C4-2B (cell line): ENCODE measurements around the gene CDC14A.

Experiments used
- ZFX ChIP-seq: fragments of 450-650 bp; IDR thresholded peaks from 2 replicates; pipeline ENCODE4 v1.6.1; 2017
- TF ChIP-seq, protein P1 (sequence below): fragments of 450-650 bp; conservative IDR thresholded peaks from 2 replicates; pipeline ENCODE4 v1.5.1; 2017; ENCODE audit warnings: mild to moderate bottlenecking

DNA sequence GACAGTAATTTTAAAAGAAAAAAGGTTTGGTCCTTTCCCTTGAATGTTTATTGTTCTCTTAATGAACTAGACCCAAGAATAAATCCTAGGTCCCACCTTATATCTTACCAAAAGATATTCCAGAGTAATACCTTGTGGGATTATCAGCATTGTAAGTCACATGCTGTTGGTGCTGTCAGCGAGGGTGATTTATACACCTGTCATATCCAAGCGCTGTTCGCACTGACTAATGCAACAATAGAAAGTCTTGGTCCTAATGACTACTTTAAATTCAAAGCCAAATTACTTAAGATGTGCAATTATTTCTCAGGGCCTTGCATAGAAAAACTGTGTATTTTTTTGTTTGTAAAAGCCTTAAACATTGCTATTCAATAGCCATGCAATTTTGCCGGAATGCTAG, 192.5 kb downstream of the CDC14A start:
- TF ChIP-seq, protein P1, sequence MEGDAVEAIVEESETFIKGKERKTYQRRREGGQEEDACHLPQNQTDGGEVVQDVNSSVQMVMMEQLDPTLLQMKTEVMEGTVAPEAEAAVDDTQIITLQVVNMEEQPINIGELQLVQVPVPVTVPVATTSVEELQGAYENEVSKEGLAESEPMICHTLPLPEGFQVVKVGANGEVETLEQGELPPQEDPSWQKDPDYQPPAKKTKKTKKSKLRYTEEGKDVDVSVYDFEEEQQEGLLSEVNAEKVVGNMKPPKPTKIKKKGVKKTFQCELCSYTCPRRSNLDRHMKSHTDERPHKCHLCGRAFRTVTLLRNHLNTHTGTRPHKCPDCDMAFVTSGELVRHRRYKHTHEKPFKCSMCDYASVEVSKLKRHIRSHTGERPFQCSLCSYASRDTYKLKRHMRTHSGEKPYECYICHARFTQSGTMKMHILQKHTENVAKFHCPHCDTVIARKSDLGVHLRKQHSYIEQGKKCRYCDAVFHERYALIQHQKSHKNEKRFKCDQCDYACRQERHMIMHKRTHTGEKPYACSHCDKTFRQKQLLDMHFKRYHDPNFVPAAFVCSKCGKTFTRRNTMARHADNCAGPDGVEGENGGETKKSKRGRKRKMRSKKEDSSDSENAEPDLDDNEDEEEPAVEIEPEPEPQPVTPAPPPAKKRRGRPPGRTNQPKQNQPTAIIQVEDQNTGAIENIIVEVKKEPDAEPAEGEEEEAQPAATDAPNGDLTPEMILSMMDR: no peak
- no peak for TF ChIP-seq ZFX
